Left lung (tissue), 10 donors: Measurements from ENCODE around the gene VPREB1. TPM values are rescaled to one million over a fixed set of nuclear protein-coding genes. Genes with fewer than 3 reads are reported as not detected.

Experiments used
- ATAC-seq: fragments of 200-7000 bp; cut with Tn5 transposase; one replicate; pipeline ENCODE4 v1.9.1; 2020; ENCODE audit warnings: moderate library complexity
- DNase-seq, 4 donors: peaks; one replicate each; pipeline ENCODE4 v3.0.0-alpha.2; 2013 to 2020
- H3K27ac ChIP-seq, 2 donors: fragments of 200-600 bp; sonication (generic) in 1 of 2; one replicate each; pipeline versions ENCODE4 v1.5.0 to v1.8.0; 2020 to 2021
- H3K27me3 ChIP-seq, 2 donors: fragments of 200-600 bp; sonication (generic) in 1 of 2; one replicate each; pipeline versions ENCODE4 v1.5.0 to v1.8.0; 2020 to 2021
- H3K36me3 ChIP-seq, 2 donors: fragments of 200-600 bp; sonication (generic) in 1 of 2; one replicate each; pipeline versions ENCODE4 v1.5.0 to v1.8.0; 2020 to 2021
- H3K4me1 ChIP-seq, 2 donors: fragments of 200-600 bp; one replicate each; pipeline ENCODE4 v1.8.0; 2021
- H3K4me3 ChIP-seq, 2 donors: fragments of 200-600 bp; sonication (generic) in 1 of 2; one replicate each; pipeline versions ENCODE4 v1.5.0 to v1.8.0; 2020 to 2021; ENCODE audit warnings: mild to moderate bottlenecking in 1 of 2
- H3K9me3 ChIP-seq, 2 donors: fragments of 200-600 bp; sonication (generic) in 1 of 2; one replicate each; pipeline versions ENCODE4 v1.5.0 to v1.8.0; 2020 to 2021
- intact Hi-C, 2 donors: fragments of 100-400 bp; cut with DNase I; formaldehyde crosslinking; loops; one replicate each; pipeline versions ENCODE4 v1.11.2 to v1.14.2; 2022
- polyA plus RNA-seq, 6 donors: library from polyadenylated mRNA; unstranded; fragments of 120-200 nt; gene quantifications; one replicate each; pipeline ENCODE4 v1.2.1, GENCODE V29; 2013; ENCODE audit not compliant: insufficient read length in 6 of 6
- total RNA-seq, 2 donors: library from RNA; stranded (reverse); fragmentation: NEBNext Ultra II Directional; extraction: Animal tissue kit (Norgen Biotek cat#: 25700); gene quantifications; one replicate each; pipeline ENCODE4 v1.2.1, GENCODE V29; 2021
- TF ChIP-seq, protein P1 (sequence below), 2 donors: fragments of 200-600 bp; sonication (generic) in 1 of 2; IDR thresholded peaks; one replicate each; pipeline versions ENCODE4 v1.5.0 to v1.8.0; 2021; ENCODE audit warnings: antibody characterized with exemption in 2 of 2
- donor health status: DM: no; HTN: yes; CAD: no.
- donor health status: DM: no; HTN: no; CAD: no.

Gene VPREB1
- total and polyA plus RNA-seq, 8 donors = 0.21 to 0.53 (median 0.36) TPM; not detected in 4

DNA sequence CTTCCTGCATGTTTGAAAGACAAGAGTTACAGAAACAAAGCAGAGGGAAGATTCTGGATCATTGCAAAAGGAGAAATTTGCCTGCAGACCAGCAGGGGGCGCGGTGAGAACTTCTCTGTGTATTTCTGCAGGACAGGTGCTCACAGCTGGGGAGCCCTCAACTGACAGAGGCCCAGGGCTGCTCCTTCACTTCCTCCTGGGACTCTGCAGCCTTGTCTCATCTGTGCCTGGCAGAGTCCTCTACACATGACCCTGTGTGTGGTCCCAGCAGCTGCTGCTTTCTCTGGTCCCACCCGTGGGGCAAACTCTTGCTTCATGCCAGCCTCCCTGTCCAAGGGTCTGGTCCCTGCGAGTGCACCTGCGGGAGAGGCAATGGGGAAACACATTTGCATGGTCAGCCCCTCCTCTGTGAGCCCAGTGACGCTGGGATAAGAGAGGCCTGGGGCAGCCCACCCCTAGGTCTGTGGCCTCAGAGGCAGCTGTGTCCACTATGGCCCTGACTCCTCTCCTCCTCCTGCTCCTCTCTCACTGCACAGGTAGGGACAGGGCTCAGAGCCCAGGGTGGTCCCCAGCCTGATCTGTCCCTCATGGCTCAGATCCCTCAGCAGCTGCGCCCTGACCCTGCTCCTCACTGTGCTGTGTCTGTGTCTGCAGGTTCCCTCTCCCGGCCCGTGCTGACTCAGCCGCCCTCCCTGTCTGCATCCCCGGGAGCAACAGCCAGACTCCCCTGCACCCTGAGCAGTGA, 43.2 kb upstream of the VPREB1 start:
- Histone ChIP-seq H3K27ac (no peak overlapping the region), H3K36me3 (no peaks in the 10 kb centered on the region), H3K4me1 (no peaks in the 10 kb centered on the region), H3K9me3 (no peaks in the 10 kb centered on the region), H3K27me3 (peaks cover 0 to 75% of the 10 kb centered on the region in 2 donors), H3K4me3 (no peak overlapping the region)
- ATAC-seq = no peak
- intact Hi-C loops = no loop called here
- DNase-seq = peak in 2 of 4 donors; percentile 22 to 55
- TF ChIP-seq, protein P1, sequence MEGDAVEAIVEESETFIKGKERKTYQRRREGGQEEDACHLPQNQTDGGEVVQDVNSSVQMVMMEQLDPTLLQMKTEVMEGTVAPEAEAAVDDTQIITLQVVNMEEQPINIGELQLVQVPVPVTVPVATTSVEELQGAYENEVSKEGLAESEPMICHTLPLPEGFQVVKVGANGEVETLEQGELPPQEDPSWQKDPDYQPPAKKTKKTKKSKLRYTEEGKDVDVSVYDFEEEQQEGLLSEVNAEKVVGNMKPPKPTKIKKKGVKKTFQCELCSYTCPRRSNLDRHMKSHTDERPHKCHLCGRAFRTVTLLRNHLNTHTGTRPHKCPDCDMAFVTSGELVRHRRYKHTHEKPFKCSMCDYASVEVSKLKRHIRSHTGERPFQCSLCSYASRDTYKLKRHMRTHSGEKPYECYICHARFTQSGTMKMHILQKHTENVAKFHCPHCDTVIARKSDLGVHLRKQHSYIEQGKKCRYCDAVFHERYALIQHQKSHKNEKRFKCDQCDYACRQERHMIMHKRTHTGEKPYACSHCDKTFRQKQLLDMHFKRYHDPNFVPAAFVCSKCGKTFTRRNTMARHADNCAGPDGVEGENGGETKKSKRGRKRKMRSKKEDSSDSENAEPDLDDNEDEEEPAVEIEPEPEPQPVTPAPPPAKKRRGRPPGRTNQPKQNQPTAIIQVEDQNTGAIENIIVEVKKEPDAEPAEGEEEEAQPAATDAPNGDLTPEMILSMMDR (IDR thresholded peaks at IDR 0.05) = peak in 1 of 2 donors; percentile 76

DNA sequence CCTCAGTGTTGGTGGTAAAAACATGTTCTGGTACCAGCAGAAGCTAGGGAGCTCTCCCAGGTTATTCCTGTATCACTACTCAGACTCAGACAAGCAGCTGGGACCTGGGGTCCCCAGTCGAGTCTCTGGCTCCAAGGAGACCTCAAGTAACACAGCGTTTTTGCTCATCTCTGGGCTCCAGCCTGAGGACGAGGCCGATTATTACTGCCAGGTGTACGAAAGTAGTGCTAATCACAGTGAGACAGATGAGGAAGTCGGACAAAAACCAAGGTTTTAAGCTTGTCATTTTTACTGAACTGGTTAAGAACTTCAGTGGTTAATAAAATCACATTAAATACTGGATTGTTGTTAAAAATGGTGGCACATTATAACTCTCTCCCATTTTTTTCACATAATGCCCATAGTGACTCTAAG, 42.6 kb upstream of the VPREB1 start:
- Histone ChIP-seq H3K36me3 (no peaks in the 10 kb centered on the region), H3K9me3 (no peaks in the 10 kb centered on the region), H3K4me1 (no peaks in the 10 kb centered on the region), H3K27me3 (peaks cover 0 to 75% of the 10 kb centered on the region in 2 donors), H3K27ac (no peak overlapping the region), H3K4me3 (no peak overlapping the region)
- TF ChIP-seq, protein P1 (IDR thresholded peaks at IDR 0.05) = no peak
- DNase-seq (no peak), ATAC-seq (no peak)
- intact Hi-C loops = no loop called here

DNA sequence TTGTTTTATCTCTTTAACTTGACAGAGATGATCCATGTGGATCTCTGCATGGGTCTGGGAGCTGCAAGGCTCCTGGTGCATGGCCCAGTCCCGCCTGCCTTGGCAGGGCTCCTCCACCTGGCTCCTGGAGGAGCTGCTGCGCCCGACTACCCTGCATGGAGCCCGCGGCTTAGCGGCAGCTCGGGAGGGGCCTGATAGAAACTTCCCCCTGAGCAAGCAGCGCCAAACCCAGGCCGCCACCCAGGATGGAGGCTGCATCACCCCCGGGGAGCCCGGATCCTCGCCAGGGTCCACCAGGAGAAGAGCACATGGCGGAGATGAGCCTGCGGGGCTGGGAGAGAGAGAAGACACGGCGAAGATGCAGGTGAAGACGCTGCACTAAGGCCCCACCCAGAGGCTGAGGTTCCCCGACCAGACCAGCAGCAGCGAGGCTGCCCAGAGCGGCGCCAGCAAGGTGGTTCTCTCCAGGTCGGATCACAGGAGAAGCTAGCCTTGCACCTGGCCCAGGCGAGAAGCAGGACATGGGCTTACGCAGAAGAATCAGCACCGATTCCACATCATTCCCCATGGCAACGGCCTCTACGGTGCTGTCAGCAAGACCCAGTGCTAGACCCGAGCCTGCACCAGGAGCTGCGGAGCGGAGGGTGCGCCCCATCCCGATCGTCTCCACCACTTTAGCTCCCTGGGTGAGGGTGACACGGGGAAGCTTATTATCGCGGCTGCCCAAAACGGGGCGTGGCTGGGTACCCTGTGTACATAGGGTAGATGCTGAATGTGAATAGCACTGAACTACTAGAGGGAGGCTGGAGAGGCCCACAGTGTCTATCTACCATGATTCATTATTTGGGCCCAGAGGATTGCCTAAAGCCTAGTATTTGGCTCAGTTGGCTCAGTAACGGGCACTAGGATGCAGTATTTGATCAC, 41.3 kb upstream of the VPREB1 start:
- ATAC-seq = no peak
- Histone ChIP-seq H3K9me3 (no peaks in the 10 kb centered on the region), H3K27me3 (peaks cover 0 to 63% of the 10 kb centered on the region in 2 donors), H3K27ac (no peak overlapping the region), H3K4me1 (no peaks in the 10 kb centered on the region), H3K4me3 (no peak overlapping the region), H3K36me3 (no peaks in the 10 kb centered on the region)
- intact Hi-C loops = no loop called here
- DNase-seq = no peak
- TF ChIP-seq, protein P1 (IDR thresholded peaks at IDR 0.05) = no peak

DNA sequence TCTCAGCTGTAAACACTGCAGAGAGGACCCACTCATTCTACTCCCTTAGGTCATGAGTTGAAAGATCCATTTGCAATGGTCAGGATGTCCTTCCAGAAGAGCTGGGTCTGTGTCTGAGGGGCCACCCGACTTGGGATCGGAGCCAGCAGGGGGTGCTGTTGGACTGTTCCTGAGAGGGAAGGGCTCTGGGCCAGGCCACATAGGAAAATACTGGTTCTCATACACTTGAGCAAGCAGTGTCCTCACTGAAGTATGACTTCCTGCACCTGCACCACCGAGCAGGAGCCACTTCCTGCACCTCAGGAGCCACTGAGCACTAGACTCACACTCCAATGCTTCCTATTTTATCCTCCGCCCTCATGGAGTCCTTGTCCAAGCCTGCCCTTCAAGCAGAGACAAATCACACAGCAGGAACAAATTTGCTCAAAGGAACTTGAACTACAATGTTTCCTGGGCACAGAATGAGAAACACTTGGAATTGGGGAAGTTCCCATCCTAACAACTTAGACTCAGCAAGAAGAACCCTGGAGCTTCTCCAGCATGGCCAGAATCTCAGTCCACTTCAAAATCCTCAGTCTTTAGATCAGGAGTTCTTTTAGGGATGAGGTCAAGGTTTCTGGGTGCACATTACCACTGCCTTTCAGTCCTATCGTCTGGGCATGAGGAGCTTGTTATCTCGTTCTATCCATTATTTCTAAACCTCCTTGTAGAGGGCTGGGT, 36.6 kb upstream of the VPREB1 start:
- peak; percentile 97 for ATAC-seq
- intact Hi-C loops = no loop called here

More for the DNA sequence above, 36.6 kb upstream of the VPREB1 start:
- H3K36me3 ChIP-seq = no peaks in the 10 kb centered on the region
- no peak overlapping the region for H3K27ac ChIP-seq
- H3K27me3 ChIP-seq = peaks cover 0 to 48% of the 10 kb centered on the region in 2 donors
- DNase-seq = peak in 3 of 4 donors; percentile 43 to 72 (median 69)
- no peaks in the 10 kb centered on the region for H3K9me3 ChIP-seq
- TF ChIP-seq, protein P1 (IDR thresholded peaks at IDR 0.05) = peak; percentile 41 to 60
- H3K4me1 ChIP-seq = no peaks in the 10 kb centered on the region
- no peak overlapping the region for H3K4me3 ChIP-seq
